HG03103 (cell line): Measurements from ENCODE around the gene RNPS1.
A peak's percentile ranks its signal among the peaks of the same experiment; 100 is the strongest.

Experiments
- ATAC-seq: cut with Tn5 transposase; IDR thresholded peaks from one replicate; pipeline ENCODE4 v1.9.1; 2021; ENCODE audit warnings: low read depth; ENCODE audit not compliant: unreplicated experiment

The RNPS1 gene

DNA sequence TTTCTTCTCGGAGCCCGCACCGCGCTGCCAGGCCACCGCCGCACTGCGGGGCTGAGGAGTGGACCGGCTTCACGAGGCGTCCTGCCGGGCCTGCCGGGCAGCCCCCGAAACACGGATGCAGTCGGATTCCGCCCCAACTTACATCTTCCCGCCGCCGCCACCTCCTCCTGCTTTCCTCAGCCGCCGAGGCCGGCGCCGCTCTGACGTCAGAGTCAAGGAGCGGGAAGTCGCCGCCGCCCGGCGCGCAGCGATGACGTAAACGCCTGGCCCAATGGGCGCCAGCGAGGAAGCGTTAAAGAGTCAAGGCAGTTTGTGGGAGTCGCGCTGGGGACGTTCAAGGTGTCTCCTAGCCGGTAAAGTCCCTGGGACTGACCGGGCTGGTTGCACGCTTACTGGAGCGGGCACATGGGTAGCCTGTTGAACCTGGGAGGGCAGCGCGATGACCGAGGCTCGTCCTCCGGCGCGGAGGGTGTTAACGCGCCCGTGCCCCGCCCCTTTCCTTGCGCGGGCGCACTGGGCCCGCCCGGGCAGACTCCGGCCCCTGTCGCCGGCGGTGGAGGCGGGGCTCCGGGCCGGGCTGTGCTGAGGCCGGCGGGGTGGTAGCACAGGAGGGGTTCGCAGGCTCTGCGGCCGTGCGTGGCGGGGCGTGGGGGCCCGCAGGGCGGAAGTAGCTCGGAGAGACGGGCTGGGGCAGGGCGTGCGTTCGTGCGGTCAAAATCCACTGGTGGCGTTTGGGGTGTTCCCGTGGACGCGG is at the start of gene RNPS1:
TSS of gene RNPS1 (minus strand) at position 214 of the 754 bp plus-strand sequence. CDS start 3,483 bp downstream, outside the sequence.
- peak; percentile 67 for ATAC-seq

GRCh38 chr16:2317231-2318020 is 49.5 kb upstream of the RNPS1 start:
- ATAC-seq = no peak

GRCh38 chr16:2308089-2308962 is 40.4 kb upstream of the RNPS1 start:
- no peak for ATAC-seq

GRCh38 chr16:2299915-2300192 is 31.9 kb upstream of the RNPS1 start:
- ATAC-seq = no peak

GRCh38 chr16:2299121-2299914 is 31.4 kb upstream of the RNPS1 start:
- no peak for ATAC-seq

- no peak for ATAC-seq
Measured at GRCh38 chr16:2298621-2299020, 30.7 kb upstream of the RNPS1 start.

- ATAC-seq = no peak
Measured at GRCh38 chr16:2297506-2297860, 29.6 kb upstream of the RNPS1 start.

GRCh38 chr16:2296661-2297505 is 29.0 kb upstream of the RNPS1 start:
- no peak for ATAC-seq

DNA sequence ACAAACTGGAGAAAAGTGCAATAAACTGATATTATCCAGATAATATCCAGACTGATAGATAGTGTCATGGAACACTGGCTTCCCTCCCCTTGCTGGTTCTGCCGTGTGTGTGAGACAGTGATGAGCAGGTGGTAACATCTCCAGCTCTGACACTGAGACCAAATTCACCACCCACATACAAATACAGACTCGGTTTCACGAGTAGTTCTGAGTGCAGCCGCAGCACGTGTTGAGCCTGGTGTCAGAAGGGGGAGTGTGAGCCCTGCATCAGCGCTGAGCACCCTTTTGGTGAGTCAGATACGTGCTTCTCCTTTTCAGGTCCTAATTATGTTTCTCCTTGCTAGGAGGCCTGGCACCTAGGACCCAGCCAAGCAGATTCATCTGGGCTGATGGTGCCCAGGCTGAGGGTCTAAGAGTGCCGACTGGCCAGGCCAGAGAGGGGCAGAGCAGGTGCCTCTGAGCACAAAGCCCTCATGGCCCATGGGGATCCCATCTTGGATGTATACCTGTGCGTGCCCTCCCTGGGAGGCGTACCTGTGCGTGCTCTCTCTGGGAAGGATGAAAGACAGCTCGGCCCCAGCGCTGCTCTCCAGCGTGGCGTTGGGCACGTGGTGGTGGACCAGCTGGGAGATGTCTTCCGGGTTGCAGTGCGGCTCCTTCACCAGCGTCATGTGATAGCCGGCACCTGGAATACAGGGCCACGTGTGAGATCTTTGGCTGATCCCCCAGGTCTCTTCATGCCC is 27.3 kb upstream of the RNPS1 start:
- no peak for ATAC-seq

DNA sequence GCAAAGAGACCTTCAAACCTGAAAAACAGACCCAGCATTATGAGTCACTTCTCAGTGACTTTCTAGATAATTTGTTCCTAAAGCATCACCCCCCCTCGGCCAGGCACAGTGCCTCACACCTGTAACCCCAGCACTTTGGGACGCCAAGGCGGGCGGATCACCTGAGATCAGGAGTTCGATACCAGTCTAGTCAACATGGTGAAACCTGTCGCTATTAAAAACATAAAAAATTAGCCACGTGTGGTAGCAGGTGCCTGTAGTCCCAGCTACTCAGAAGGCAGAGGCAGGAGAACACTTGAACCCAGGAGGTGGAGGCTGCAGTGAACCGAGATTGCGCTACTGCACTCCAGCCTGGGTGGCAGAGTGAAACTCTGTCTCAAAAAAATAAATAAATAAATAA is 24.3 kb upstream of the RNPS1 start:
- ATAC-seq = no peak

DNA sequence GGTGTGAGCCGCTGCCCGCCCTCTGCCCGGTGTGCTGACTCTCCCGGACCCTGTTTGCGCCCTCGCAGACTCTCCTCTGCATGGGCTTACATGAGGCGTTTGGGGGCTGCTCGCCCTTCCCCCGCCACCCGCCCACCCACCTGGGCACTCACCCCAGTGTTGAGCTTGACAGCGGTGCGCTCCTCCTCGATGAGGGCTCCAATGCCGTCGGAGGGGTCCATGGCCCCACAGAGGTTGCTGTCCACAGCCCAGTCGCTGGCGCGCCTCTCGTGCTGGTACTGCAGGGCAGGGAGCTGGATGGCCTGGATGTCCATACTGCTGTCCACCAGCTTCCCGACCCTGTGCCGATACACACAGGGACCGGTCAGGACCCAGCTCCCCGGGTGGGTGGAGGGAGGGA is 21.4 kb upstream of the RNPS1 start:
- no peak for ATAC-seq

- no peak for ATAC-seq
Measured at GRCh38 chr16:2288726-2289125, 20.8 kb upstream of the RNPS1 start.

- no peak for ATAC-seq
Measured at GRCh38 chr16:2287916-2288547, 20.1 kb upstream of the RNPS1 start.

GRCh38 chr16:2286550-2286949 is 18.6 kb upstream of the RNPS1 start:
- no peak for ATAC-seq

DNA sequence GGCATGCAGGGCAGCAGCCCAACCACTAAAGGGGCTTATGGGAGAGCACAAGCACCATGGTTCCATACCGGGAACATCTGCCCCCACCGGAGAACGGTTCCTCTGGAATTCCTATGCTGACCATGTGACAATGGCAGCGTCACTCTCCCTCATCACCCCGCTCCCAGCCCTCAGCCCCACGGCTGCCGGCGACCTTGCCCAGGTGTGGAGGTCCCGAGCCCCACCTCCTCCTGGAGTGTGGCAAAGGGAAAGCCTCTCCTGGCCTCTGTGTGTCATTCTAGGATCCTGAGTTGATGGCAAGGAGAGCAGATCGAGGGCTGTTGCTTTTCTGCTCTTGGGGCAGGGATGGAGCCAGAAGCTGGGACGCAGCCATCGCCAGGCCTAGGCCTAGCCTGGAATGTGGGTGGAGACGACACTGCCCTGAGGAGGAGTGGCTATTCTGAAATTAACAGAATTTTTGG is 17.8 kb upstream of the RNPS1 start:
- ATAC-seq = no peak

DNA sequence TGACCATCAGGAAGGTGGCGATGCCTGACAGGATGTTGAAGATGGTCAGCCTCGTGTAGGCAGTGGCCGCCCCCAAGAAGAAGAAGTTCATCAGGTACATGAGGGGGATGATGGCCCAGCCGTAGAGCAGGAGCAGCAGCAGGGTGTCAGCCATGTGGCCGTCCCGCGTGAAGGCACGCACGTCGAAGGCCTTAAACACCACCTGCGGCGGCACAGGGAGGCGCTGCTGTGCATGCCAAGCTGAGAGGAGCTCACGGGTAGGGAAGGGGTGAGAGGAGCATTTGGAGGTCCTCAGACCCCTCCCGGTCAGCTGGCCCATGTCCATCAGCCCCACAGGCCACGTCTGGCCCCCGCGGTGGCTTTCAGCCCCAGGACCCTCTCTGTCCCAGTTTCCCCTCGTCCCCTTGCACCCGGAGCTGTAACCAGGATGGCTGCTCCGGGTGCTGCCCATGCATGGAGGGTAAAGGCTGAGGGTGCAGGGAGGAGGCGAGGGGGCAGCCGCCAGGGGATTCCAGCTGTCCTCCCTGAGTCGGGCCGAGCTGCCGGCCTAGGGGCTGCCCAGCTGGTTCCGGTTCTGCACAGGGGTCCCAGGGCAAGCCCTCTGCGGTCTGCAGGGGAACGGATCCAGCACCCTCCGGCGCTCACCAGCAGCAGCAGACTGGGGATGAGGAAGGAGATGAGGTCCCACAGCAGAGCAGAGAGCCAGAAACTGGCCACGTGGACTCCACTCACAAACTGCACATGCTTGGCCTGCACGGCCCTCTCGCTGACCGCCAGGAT is 17.1 kb upstream of the RNPS1 start:
- no peak for ATAC-seq

GRCh38 chr16:2284001-2284770 is 16.3 kb upstream of the RNPS1 start:
- no peak for ATAC-seq
